ENCODE measurements around the gene LRRC52.

DNA sequence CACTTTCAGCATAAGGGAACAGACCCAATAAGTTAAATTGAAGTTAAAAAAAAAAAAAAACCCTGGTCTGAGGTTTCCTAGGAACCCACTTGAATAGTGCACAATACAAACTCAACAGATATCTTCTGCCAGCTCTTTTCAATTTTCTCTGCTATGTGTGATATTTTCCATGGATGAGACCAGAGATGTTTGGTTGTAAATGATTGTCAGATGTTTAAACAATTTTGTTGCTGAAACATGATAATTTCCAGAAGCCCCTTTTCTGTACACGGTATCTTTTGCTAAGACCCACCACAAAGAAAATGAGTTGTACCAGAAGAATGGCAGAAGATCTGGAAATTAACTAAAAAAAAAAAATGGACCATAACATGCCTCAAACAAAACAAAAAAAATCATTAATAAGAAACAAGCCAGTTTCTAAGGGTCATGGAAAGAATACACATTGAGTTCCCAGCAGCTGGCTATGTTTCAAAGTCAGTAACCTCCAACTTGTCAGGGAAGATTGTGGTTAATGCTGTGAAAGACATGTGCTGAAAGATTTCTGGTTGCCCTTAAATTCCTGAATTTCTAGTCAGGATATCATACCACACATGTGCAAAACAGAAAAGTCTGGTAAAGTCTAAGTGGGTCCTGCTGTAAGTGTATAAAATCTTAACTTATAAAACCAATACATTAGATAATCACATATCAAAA lies 51.6 kb downstream of the LRRC52 start:
- TF ChIP-seq CTCF (IDR thresholded peaks at IDR 0.05) (no peak), RFX5 (IDR thresholded peaks at IDR 0.05; ENCODE audit: low read length) (no peak), FOXM1 (IDR thresholded peaks at IDR 0.05; ENCODE audit: low read depth) (no peak), POLR2AphosphoS5 (IDR thresholded peaks at IDR 0.05; ENCODE audit: low read depth, low read length) (no peak), RAD21 (IDR thresholded peaks at IDR 0.05; ENCODE audit: low read length) (no peak), YY1 (IDR thresholded peaks at IDR 0.05; ENCODE audit: low read depth) (no peak), EZH2phosphoT487 (IDR thresholded peaks at IDR 0.05; ENCODE audit: borderline replicate concordance, low read depth) (no peak), NFIC (IDR thresholded peaks at IDR 0.05; ENCODE audit: borderline replicate concordance) (no peak), CHD2 (IDR thresholded peaks at IDR 0.05; ENCODE audit: low read length, partially characterized antibody) (no peak), RCOR1 (IDR thresholded peaks at IDR 0.05; ENCODE audit: low read length) (no peak), SIN3A (IDR thresholded peaks at IDR 0.05; ENCODE audit: borderline replicate concordance, low read depth, low read length) (no peak), JUND (IDR thresholded peaks at IDR 0.05) (no peak)
- TF ChIP-seq, protein P1, sequence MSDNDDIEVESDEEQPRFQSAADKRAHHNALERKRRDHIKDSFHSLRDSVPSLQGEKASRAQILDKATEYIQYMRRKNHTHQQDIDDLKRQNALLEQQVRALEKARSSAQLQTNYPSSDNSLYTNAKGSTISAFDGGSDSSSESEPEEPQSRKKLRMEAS (IDR thresholded peaks at IDR 0.05; ENCODE audit: low read depth), result no peak

Measured in SK-N-SH (cell line).